Upper lobe of left lung (tissue), 6 donors: ENCODE data around the gene MYO16. TPM values are rescaled to one million over a fixed set of nuclear protein-coding genes. Genes with fewer than 3 reads are reported as not detected.
A peak's percentile ranks its signal among the peaks of the same experiment; 100 is the strongest.

Experiments used
- ATAC-seq, 2 donors: fragments of 200-7000 bp; cut with Tn5 transposase; one replicate each; pipeline ENCODE4 v1.9.1; 2022; ENCODE audit warnings: mild to moderate bottlenecking in 2 of 2, moderate library complexity in 2 of 2; ENCODE audit not compliant: low FRiP score in 2 of 2
- DNase-seq, 2 donors: peaks; one replicate each; pipeline ENCODE4 v3.0.0-alpha.2; 2019 to 2020
- H3K27ac ChIP-seq, 4 donors: fragments of 200-600 bp; sonication (generic); one replicate each; pipeline ENCODE4 v1.5.1; 2016 to 2019
- H3K27me3 ChIP-seq, 4 donors: fragments of 200-600 bp; sonication (generic); one replicate each; pipeline ENCODE4 v1.5.1; 2017 to 2019
- H3K36me3 ChIP-seq, 4 donors: fragments of 200-600 bp; sonication (generic); one replicate each; pipeline ENCODE4 v1.5.1; 2016 to 2019
- H3K4me1 ChIP-seq, 4 donors: fragments of 200-600 bp; sonication (generic); one replicate each; pipeline ENCODE4 v1.5.1; 2018 to 2019
- H3K4me3 ChIP-seq, 4 donors: fragments of 200-600 bp; sonication (generic); one replicate each; pipeline ENCODE4 v1.5.1; 2017 to 2019; ENCODE audit warnings: mild to moderate bottlenecking in 2 of 4, moderate library complexity in 1 of 4
- H3K9me3 ChIP-seq, 4 donors: fragments of 200-600 bp; sonication (generic); one replicate each; pipeline ENCODE4 v1.5.1; 2018 to 2019
- CTCF ChIP-seq, 6 experiments: fragments of 450-650 bp in 4 of 6; fragments of 200-600 bp in 2 of 6; sonication (generic) in 2 of 6; IDR thresholded peaks; one replicate each; pipeline ENCODE4 v1.5.1; 2016 to 2019; ENCODE audit warnings: antibody characterized with exemption in 6 of 6
- EP300 ChIP-seq, 4 donors: sonication (generic); formaldehyde crosslinking; IDR thresholded peaks; one replicate each; pipeline ENCODE4 v1.5.1; 2017; ENCODE audit warnings: antibody characterized with exemption in 4 of 4, control low read depth in 2 of 4
- POLR2A ChIP-seq, 4 donors: fragments of 450-650 bp; IDR thresholded peaks; one replicate each; pipeline ENCODE4 v1.5.1; 2016 to 2017; ENCODE audit warnings: antibody characterized with exemption in 4 of 4, mild to moderate bottlenecking in 2 of 4
- POLR2AphosphoS5 ChIP-seq, 2 donors: sonication (generic); formaldehyde crosslinking; IDR thresholded peaks; one replicate each; pipeline ENCODE4 v1.5.1; 2017; ENCODE audit warnings: antibody characterized with exemption in 2 of 2
- WGBS, 2 donors: methylation state at CpG; one replicate each; pipeline ENCODE4 v1.1.5; 2017 to 2018; 5-methylcytosine and 5-hydroxymethylcytosine counted together
- total RNA-seq, 6 donors: library from RNA; depleted of rRNA in 4 of 6; stranded (reverse); fragments of >200 nt in 4 of 6; gene quantifications; one replicate each; pipeline versions ENCODE4 v1.1.0 to v1.2.1, GENCODE V29; 2016 to 2021
- donor health status: DM: no; HTN: no; CAD: no; lungs with moderate emphysema.
- donor health status: DM: no; HTN: yes; CAD: no; lungs with severe emphysema.

Gene MYO16
- total RNA-seq, 6 donors from 2014 or later, result under 0.01 to 0.55 (median 0.20) TPM; not detected in 1

GRCh38 chr13:109243311-109243951 is 614.0 kb downstream of the MYO16 start:
- H3K27me3 ChIP-seq, result no peaks in the 10 kb centered on the region
- H3K4me3 ChIP-seq, result no peak overlapping the region
- H3K4me1 ChIP-seq, result peaks cover 0 to 10% (median 9%) of the 10 kb centered on the region in 4 donors
- H3K9me3 ChIP-seq, result peaks cover 0 to 3% (median 0%) of the 10 kb centered on the region in 4 donors
- H3K27ac ChIP-seq, result peak overlapping the region in 3 of 4 donors; percentile 24 to 55 (median 25)
- DNase-seq, result no peak
- 13 to 25% methylated on average over 9 of the region's 9 CpGs for WGBS, 2 donors
- peak; percentile 58 to 62 for ATAC-seq
- H3K36me3 ChIP-seq, result no peaks in the 10 kb centered on the region
- TF ChIP-seq EP300 (IDR thresholded peaks at IDR 0.05) (peak in 1 of 4 donors; percentile 17), CTCF (IDR thresholded peaks at IDR 0.05) (no peak), POLR2A (IDR thresholded peaks at IDR 0.05) (no peak), POLR2AphosphoS5 (IDR thresholded peaks at IDR 0.05) (peak in 1 of 2 donors; percentile 18)

GRCh38 chr13:109244566-109244965 is 615.2 kb downstream of the MYO16 start:
- 89 to 92% methylated on average over 7 of the region's 7 CpGs for WGBS, 2 donors
- Histone ChIP-seq H3K36me3 (no peaks in the 10 kb centered on the region), H3K9me3 (peaks cover 0 to 3% (median 0%) of the 10 kb centered on the region in 4 donors), H3K4me3 (no peak overlapping the region), H3K4me1 (peaks cover 0 to 10% (median 9%) of the 10 kb centered on the region in 4 donors), H3K27ac (no peak overlapping the region), H3K27me3 (no peaks in the 10 kb centered on the region)
- DNase-seq, result no peak
- no peak for TF ChIP-seq POLR2AphosphoS5 (IDR thresholded peaks at IDR 0.05)
- TF ChIP-seq CTCF (IDR thresholded peaks at IDR 0.05), result no peak
- no peak for TF ChIP-seq POLR2A (IDR thresholded peaks at IDR 0.05)
- no peak for TF ChIP-seq EP300 (IDR thresholded peaks at IDR 0.05)
- no peak for ATAC-seq

GRCh38 chr13:109246001-109246400 is 616.6 kb downstream of the MYO16 start:
- Histone ChIP-seq H3K27me3 (no peaks in the 10 kb centered on the region), H3K36me3 (no peaks in the 10 kb centered on the region), H3K4me3 (no peak overlapping the region), H3K27ac (no peak overlapping the region), H3K4me1 (peaks cover 0 to 10% (median 9%) of the 10 kb centered on the region in 4 donors), H3K9me3 (peaks cover 0 to 3% (median 0%) of the 10 kb centered on the region in 4 donors)
- no peak for ATAC-seq
- 91 to 95% methylated on average over 1 of the region's 1 CpG for WGBS, 2 donors
- no peak for DNase-seq
- TF ChIP-seq POLR2A (IDR thresholded peaks at IDR 0.05) (no peak), POLR2AphosphoS5 (IDR thresholded peaks at IDR 0.05) (no peak), CTCF (IDR thresholded peaks at IDR 0.05) (no peak), EP300 (IDR thresholded peaks at IDR 0.05) (no peak)

GRCh38 chr13:109249780-109250528 is 620.5 kb downstream of the MYO16 start:
- no peaks in the 10 kb centered on the region for H3K36me3 ChIP-seq
- no peak overlapping the region for H3K4me3 ChIP-seq
- no peaks in the 10 kb centered on the region for H3K27me3 ChIP-seq
- DNase-seq, result no peak
- peaks cover 0 to under 1% (median 0%) of the 10 kb centered on the region in 4 donors for H3K4me1 ChIP-seq
- TF ChIP-seq POLR2A (IDR thresholded peaks at IDR 0.05), result no peak
- TF ChIP-seq EP300 (IDR thresholded peaks at IDR 0.05), result no peak
- no peak for TF ChIP-seq POLR2AphosphoS5 (IDR thresholded peaks at IDR 0.05)
- no peak for TF ChIP-seq CTCF (IDR thresholded peaks at IDR 0.05)
- H3K9me3 ChIP-seq, result peaks cover 0 to 3% (median 0%) of the 10 kb centered on the region in 4 donors
- H3K27ac ChIP-seq, result no peak overlapping the region
- ATAC-seq, result no peak
- 86 to 93% methylated on average over 4 of the region's 4 CpGs for WGBS, 2 donors
